ENCODE measurements around the gene NOL12.
A peak's percentile ranks its signal among the peaks of the same experiment; 100 is the strongest.

The NOL12 gene

GRCh38 chr22:37659066-37659896 is 26.9 kb upstream of the NOL12 start:
- H3K9me3 Mint-ChIP-seq, result no peaks in the 10 kb centered on the region
- TF ChIP-seq CTCF (IDR thresholded peaks at IDR 0.05), result no peak
- H3K4me1 Mint-ChIP-seq, result peaks cover 46% of the 10 kb centered on the region
- peaks cover 6% of the 10 kb centered on the region for H3K36me3 Mint-ChIP-seq (ENCODE audit: low read depth)
- H3K27me3 Mint-ChIP-seq (ENCODE audit: low read depth, poor library complexity), result no peaks in the 10 kb centered on the region
- H3K27ac Mint-ChIP-seq, result peak overlapping the region; percentile 71
- H3K4me3 Mint-ChIP-seq, result peak overlapping the region; percentile 86
- peak; percentile 48 for DNase-seq

GRCh38 chr22:37659897-37660708 is 26.0 kb upstream of the NOL12 start:
- Mint-ChIP-seq H3K9me3 (no peaks in the 10 kb centered on the region), H3K4me3 (peak overlapping the region; percentile 86), H3K4me1 (peaks cover 46% of the 10 kb centered on the region), H3K36me3 (ENCODE audit: low read depth) (peaks cover 6% of the 10 kb centered on the region), H3K27ac (peak overlapping the region; percentile 71), H3K27me3 (ENCODE audit: low read depth, poor library complexity) (no peaks in the 10 kb centered on the region)
- TF ChIP-seq CTCF (IDR thresholded peaks at IDR 0.05), result no peak
- no peak for DNase-seq

GRCh38 chr22:37660709-37661045 is 25.5 kb upstream of the NOL12 start:
- H3K27ac Mint-ChIP-seq, result no peak overlapping the region
- H3K4me3 Mint-ChIP-seq, result peak overlapping the region; percentile 86
- H3K4me1 Mint-ChIP-seq, result peaks cover 46% of the 10 kb centered on the region
- no peak for TF ChIP-seq CTCF (IDR thresholded peaks at IDR 0.05)
- peaks cover 6% of the 10 kb centered on the region for H3K36me3 Mint-ChIP-seq (ENCODE audit: low read depth)
- H3K9me3 Mint-ChIP-seq, result no peaks in the 10 kb centered on the region
- DNase-seq, result no peak
- H3K27me3 Mint-ChIP-seq (ENCODE audit: low read depth, poor library complexity), result no peaks in the 10 kb centered on the region

GRCh38 chr22:37661160-37661924 is 24.8 kb upstream of the NOL12 start:
- Mint-ChIP-seq H3K36me3 (ENCODE audit: low read depth) (peaks cover 12% of the 10 kb centered on the region), H3K4me1 (peaks cover 48% of the 10 kb centered on the region), H3K27ac (peak overlapping the region; percentile 43), H3K27me3 (ENCODE audit: low read depth, poor library complexity) (no peaks in the 10 kb centered on the region), H3K4me3 (peak overlapping the region; percentile 86), H3K9me3 (no peaks in the 10 kb centered on the region)
- TF ChIP-seq CTCF (IDR thresholded peaks at IDR 0.05), result no peak
- DNase-seq, result no peak

GRCh38 chr22:37662039-37662438 is 24.1 kb upstream of the NOL12 start:
- H3K27ac Mint-ChIP-seq, result peak overlapping the region; percentile 93
- H3K9me3 Mint-ChIP-seq, result no peaks in the 10 kb centered on the region
- peaks cover 19% of the 10 kb centered on the region for H3K36me3 Mint-ChIP-seq (ENCODE audit: low read depth)
- H3K4me3 Mint-ChIP-seq, result no peak overlapping the region
- TF ChIP-seq CTCF (IDR thresholded peaks at IDR 0.05), result no peak
- H3K4me1 Mint-ChIP-seq, result peaks cover 55% of the 10 kb centered on the region
- DNase-seq, result no peak
- no peaks in the 10 kb centered on the region for H3K27me3 Mint-ChIP-seq (ENCODE audit: low read depth, poor library complexity)

All from nephron progenitor cell (in vitro differentiated cells).